SK-N-SH (cell line): ENCODE data around the gene HMGXB4. TPM values are rescaled to one million over a fixed set of nuclear protein-coding genes. Genes with fewer than 3 reads are reported as not detected.

Experiments used
- CTCF ChIA-PET: fragments of 300-600, 350-600 bp; formaldehyde crosslinking; extraction: SDS; loops from one replicate; lab custom pipeline; 2021; lab: Yijun Ruan, JAX
- POLR2A ChIA-PET: fragments of 350-600 bp; sonication (Branson Sonifier 250); formaldehyde crosslinking; extraction: SDS; loops from one replicate; lab custom pipeline; 2020; ENCODE audit warnings: antibody characterized with exemption, inconsistent platforms; lab: Yijun Ruan, JAX
- DNase-seq: peaks from one replicate; pipeline ENCODE4 v3.0.0; 2012
- H2AFZ ChIP-seq: fragments of 200-600 bp; sonication (generic); 2 replicates; pipeline ENCODE4 v1.8.1; 2016; ENCODE audit warnings: antibody characterized with exemption, mild to moderate bottlenecking, low read depth
- H3F3A ChIP-seq: fragments of 200-600 bp; sonication (generic); replicated peaks from 2 replicates; pipeline ENCODE3; 2016; ENCODE audit warnings: antibody characterized with exemption, mild to moderate bottlenecking; ENCODE audit not compliant: insufficient read depth
- H3K27ac ChIP-seq, 2 experiments: fragments of 200-500 bp in 1 of 2; fragments of 200-600 bp in 1 of 2; sonication (Bioruptor generic) in 1 of 2; sonication (generic), shearing (Covaris generic) in 1 of 2; 2 replicates each; pipeline versions ENCODE4 v1.5.1 to v1.6.1; 2014 to 2016; ENCODE audit warnings: low read depth in 2 of 2, inconsistent platforms in 1 of 2, low read length in 1 of 2, mild to moderate bottlenecking in 1 of 2, mixed read lengths in 1 of 2
- H3K27me3 ChIP-seq: fragments of 200-600 bp; sonication (generic), shearing (Covaris generic); 2 replicates; pipeline ENCODE4 v1.6.1; 2016; ENCODE audit warnings: mixed run types; ENCODE audit not compliant: insufficient read depth
- H3K36me3 ChIP-seq, 2 experiments: fragments of 200-500 bp in 1 of 2; fragments of 200-600 bp in 1 of 2; sonication (Bioruptor generic) in 1 of 2; sonication (generic) in 1 of 2; replicated peaks in 1 of 2; 2 replicates each; pipeline versions ENCODE3 to v1.5.1; 2014 to 2016; ENCODE audit warnings: low read length in 1 of 2, mild to moderate bottlenecking in 1 of 2; ENCODE audit not compliant: insufficient read depth in 2 of 2, control insufficient read depth in 1 of 2
- H3K4me1 ChIP-seq, 2 experiments: fragments of 200-500 bp in 1 of 2; fragments of 200-600 bp in 1 of 2; sonication (Bioruptor generic) in 1 of 2; sonication (generic), shearing (Covaris generic) in 1 of 2; 2 replicates each; pipeline versions ENCODE4 v1.5.1 to v1.6.1; 2014 to 2016; ENCODE audit warnings: low read depth in 1 of 2, low read length in 1 of 2, mixed run types in 1 of 2; ENCODE audit not compliant: insufficient read depth in 2 of 2, control insufficient read depth in 1 of 2
- H3K4me2 ChIP-seq: fragments of 200-600 bp; sonication (generic), shearing (Covaris generic); 2 replicates; pipeline ENCODE4 v1.6.1; 2017; ENCODE audit warnings: mixed run types
- H3K4me3 ChIP-seq, 2 experiments: fragments of 200-500 bp in 1 of 2; fragments of 200-600 bp in 1 of 2; sonication (Bioruptor generic) in 1 of 2; sonication (generic), shearing (Covaris generic) in 1 of 2; 2 replicates each; pipeline versions ENCODE4 v1.5.1 to v1.8.1; 2014 to 2016; ENCODE audit warnings: low read depth in 2 of 2, inconsistent platforms in 1 of 2, low read length in 1 of 2, mild to moderate bottlenecking in 1 of 2, mixed read lengths in 1 of 2, moderate library complexity in 1 of 2
- H3K79me2 ChIP-seq: fragments of 200-600 bp; sonication (generic); 2 replicates; pipeline ENCODE4 v1.8.1; 2017; ENCODE audit warnings: mild to moderate bottlenecking; ENCODE audit not compliant: insufficient read depth
- H3K9ac ChIP-seq: fragments of 200-600 bp; sonication (generic); 2 replicates; pipeline ENCODE4 v1.6.1; 2017; ENCODE audit warnings: mixed run types
- H3K9me2 ChIP-seq: fragments of 200-600 bp; sonication (generic); 2 replicates; pipeline ENCODE4 v1.6.1; 2017; ENCODE audit warnings: mixed run types
- H3K9me3 ChIP-seq: fragments of 200-600 bp; sonication (generic); 2 replicates; pipeline ENCODE4 v1.6.1; 2017; ENCODE audit warnings: mixed run types, mild to moderate bottlenecking, moderate library complexity
- H4K20me1 ChIP-seq: fragments of 200-600 bp; sonication (generic); 2 replicates; pipeline ENCODE4 v1.6.1; 2017; ENCODE audit warnings: mild to moderate bottlenecking, mixed run types; ENCODE audit not compliant: insufficient read depth
- CHD2 ChIP-seq: fragments of 150-350 bp; IDR thresholded peaks from 2 replicates; pipeline ENCODE4 v1.6.1; 2018; ENCODE audit warnings: low read length; ENCODE audit not compliant: partially characterized antibody
- EZH2phosphoT487 ChIP-seq: fragments of 200-600 bp; sonication (generic); IDR thresholded peaks from 2 replicates; pipeline ENCODE4 v1.6.1; 2017; ENCODE audit warnings: low read depth, mixed run types, mild to moderate bottlenecking, antibody characterized with exemption, moderate library complexity, borderline replicate concordance
- FOXJ3 ChIP-seq: sonication (generic); formaldehyde crosslinking; IDR thresholded peaks from 2 replicates; pipeline ENCODE4 v1.5.1; 2020; ENCODE audit warnings: mild to moderate bottlenecking, missing genetic modification reagents
- GATA2 ChIP-seq: sonication (generic); formaldehyde crosslinking; IDR thresholded peaks from 2 replicates; pipeline ENCODE4 v1.5.0; 2020; ENCODE audit warnings: mild to moderate bottlenecking, missing genetic modification reagents
- IRF3 ChIP-seq: fragments of 150-350 bp; IDR thresholded peaks from 2 replicates; pipeline ENCODE4 v1.6.1; 2016; ENCODE audit warnings: mild to moderate bottlenecking, low read depth, low read length
- MEF2A ChIP-seq: IDR thresholded peaks from 2 replicates; pipeline ENCODE4 v1.4.0; 2012; ENCODE audit warnings: low read depth, borderline replicate concordance
- PBX3 ChIP-seq: IDR thresholded peaks from 2 replicates; pipeline ENCODE4; 2012
- RAD21 ChIP-seq: IDR thresholded peaks from 2 replicates; pipeline ENCODE4 v1.6.1; 2012; ENCODE audit warnings: mild to moderate bottlenecking, low read length
- RCOR1 ChIP-seq: fragments of 150-350 bp; IDR thresholded peaks from 2 replicates; pipeline ENCODE4 v1.6.1; 2017; ENCODE audit warnings: antibody characterized with exemption, low read length
- REST ChIP-seq: IDR thresholded peaks from 2 replicates; pipeline ENCODE4 v1.6.1; 2012; ENCODE audit warnings: mild to moderate bottlenecking, low read depth, low read length, moderate library complexity
- RFX5 ChIP-seq: IDR thresholded peaks from 2 replicates; pipeline ENCODE4 v1.6.1; 2012; ENCODE audit warnings: mild to moderate bottlenecking, improper control_type of control experiment, low read length
- TAF1 ChIP-seq: IDR thresholded peaks from 2 replicates; pipeline ENCODE4 v1.6.1; 2012; ENCODE audit warnings: low read depth, mild to moderate bottlenecking, low read length, moderate library complexity, borderline replicate concordance
- TEAD4 ChIP-seq: IDR thresholded peaks from 2 replicates; pipeline ENCODE4 v1.4.0; 2012; ENCODE audit warnings: mild to moderate bottlenecking, borderline replicate concordance; ENCODE audit not compliant: insufficient read depth
- USF1 ChIP-seq: IDR thresholded peaks from 2 replicates; pipeline ENCODE4 v1.4.0; 2012; ENCODE audit warnings: low read depth, borderline replicate concordance
- USF2 ChIP-seq: fragments of 150-350 bp; IDR thresholded peaks from 2 replicates; pipeline ENCODE4 v1.6.1; 2017; ENCODE audit warnings: antibody characterized with exemption, low read length, low read depth, borderline replicate concordance
- YY1 ChIP-seq: IDR thresholded peaks from 2 replicates; pipeline ENCODE4 v1.4.0; 2012; ENCODE audit warnings: low read depth, mild to moderate bottlenecking
- ZBTB33 ChIP-seq: IDR thresholded peaks from 2 replicates; pipeline ENCODE4 v1.4.0; 2012; ENCODE audit warnings: low read depth, borderline replicate concordance
- WGBS: methylation state at CpG from one replicate; pipeline ENCODE4 v1.1.6; 2017; ENCODE audit warnings: low lambda C conversion rate; 5-methylcytosine and 5-hydroxymethylcytosine counted together
- polyA plus RNA-seq, 3 experiments: library from polyadenylated mRNA; depleted of rRNA; stranded (reverse); fragments of >200 nt; gene quantifications; 2 replicates each; pipeline ENCODE4 v1.2.3, GENCODE V29; 2012

Gene HMGXB4
- polyA plus RNA-seq, 1 of the 3 experiments (the other 2 are of a cell fraction): 16.5 TPM

GRCh38 chr22:35301372-35301874, 44.1 kb downstream of the HMGXB4 start:
- Histone ChIP-seq H3K27ac (no peak overlapping the region), H3K9ac (no peak overlapping the region)
- CTCF ChIA-PET: no interaction called here

More at GRCh38 chr22:35301372-35301874, 44.1 kb downstream of the HMGXB4 start:
- Histone ChIP-seq H3K9me3 (no peaks in the 10 kb centered on the region), H3K36me3 (peaks cover 2 to 17% of the 10 kb centered on the region in 2 experiments), H3K9me2 (no peaks in the 10 kb centered on the region), H3K4me1 (peaks cover 14 to 15% of the 10 kb centered on the region in 2 experiments; a peak in 3 of 4 replicates), H4K20me1 (no peaks in the 10 kb centered on the region), H3F3A (peaks cover 16% of the 10 kb centered on the region), H3K79me2 (peaks cover 42% of the 10 kb centered on the region; the same call in 1 of the 2 replicates), H3K4me2 (peak overlapping the region; percentile 84; the same call in 1 of the 2 replicates), H3K27me3 (no peaks in the 10 kb centered on the region), H3K4me3 (no peak overlapping the region), H2AFZ (no peak overlapping the region)
- 70% methylated on average over 17 of the region's 17 CpGs for WGBS
- POLR2A ChIA-PET: no interaction called here
- no peak for DNase-seq
- TF ChIP-seq RAD21: no peak
- TF ChIP-seq TAF1: no peak
- no peak for TF ChIP-seq RCOR1
- no peak for TF ChIP-seq RFX5
- no peak for TF ChIP-seq EZH2phosphoT487
- TF ChIP-seq TEAD4: no peak
- TF ChIP-seq MEF2A: no peak
- no peak for TF ChIP-seq USF2
- TF ChIP-seq REST: no peak
- TF ChIP-seq CHD2: no peak
- no peak for TF ChIP-seq USF1
- TF ChIP-seq YY1: no peak
- no peak for TF ChIP-seq FOXJ3 (CRISPR knock-in tag)
- no peak for TF ChIP-seq PBX3
- no peak for TF ChIP-seq GATA2
- TF ChIP-seq ZBTB33: no peak
- no peak for TF ChIP-seq IRF3
